Measurements from ENCODE around the gene PHF1.

PHF1 gene

DNA sequence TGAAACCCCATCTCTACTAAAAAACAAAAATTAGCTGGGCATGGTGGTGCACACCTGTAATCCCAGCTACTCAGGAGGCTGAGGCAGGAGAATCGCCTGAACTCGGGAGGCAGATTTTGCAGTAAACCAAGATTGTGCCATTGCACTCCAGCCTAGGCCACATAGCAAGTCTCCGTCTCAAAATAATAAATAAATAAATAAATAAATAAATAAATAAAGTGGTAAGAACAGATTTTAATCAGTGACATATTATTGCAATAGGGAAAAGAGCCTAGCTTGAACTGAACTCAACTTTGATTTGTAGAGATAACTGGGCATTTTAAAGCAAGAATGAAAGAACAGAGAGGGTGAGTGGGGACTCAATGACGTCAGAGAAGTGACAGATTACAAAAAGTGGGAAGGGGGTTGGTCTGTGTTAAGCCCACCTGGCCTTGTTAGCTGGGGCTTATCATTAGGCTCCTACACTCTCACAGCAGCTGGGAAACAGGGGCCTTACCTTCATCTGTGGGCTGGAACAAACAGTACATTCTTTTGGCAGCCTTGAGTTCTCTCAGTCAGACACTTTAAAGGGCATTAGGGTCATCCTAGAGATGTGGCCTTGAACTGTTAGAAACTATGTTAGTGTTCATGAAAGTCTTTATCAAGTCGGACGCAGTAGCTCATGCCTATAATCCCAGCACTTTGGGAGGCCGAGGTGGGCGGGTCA, 43.7 kb upstream of the PHF1 start (continued):
- TF ChIP-seq ZNF426 (tag by site-specific recombination; IDR thresholded peaks at IDR 0.05) = peak; percentile 71
- TF ChIP-seq ZBTB48 (tag by site-specific recombination; IDR thresholded peaks at IDR 0.05) = no peak
- TF ChIP-seq ZNF843 (tag by site-specific recombination; IDR thresholded peaks at IDR 0.05) = no peak
- no peak for TF ChIP-seq SP2 (tag by site-specific recombination; IDR thresholded peaks at IDR 0.05)
- no peak for TF ChIP-seq ZNF341 (tag by site-specific recombination; IDR thresholded peaks at IDR 0.05; ENCODE audit: low read depth)
- no peak for TF ChIP-seq BCL11B (tag by site-specific recombination; IDR thresholded peaks at IDR 0.05; ENCODE audit: low read depth)
- TF ChIP-seq, protein P1, sequence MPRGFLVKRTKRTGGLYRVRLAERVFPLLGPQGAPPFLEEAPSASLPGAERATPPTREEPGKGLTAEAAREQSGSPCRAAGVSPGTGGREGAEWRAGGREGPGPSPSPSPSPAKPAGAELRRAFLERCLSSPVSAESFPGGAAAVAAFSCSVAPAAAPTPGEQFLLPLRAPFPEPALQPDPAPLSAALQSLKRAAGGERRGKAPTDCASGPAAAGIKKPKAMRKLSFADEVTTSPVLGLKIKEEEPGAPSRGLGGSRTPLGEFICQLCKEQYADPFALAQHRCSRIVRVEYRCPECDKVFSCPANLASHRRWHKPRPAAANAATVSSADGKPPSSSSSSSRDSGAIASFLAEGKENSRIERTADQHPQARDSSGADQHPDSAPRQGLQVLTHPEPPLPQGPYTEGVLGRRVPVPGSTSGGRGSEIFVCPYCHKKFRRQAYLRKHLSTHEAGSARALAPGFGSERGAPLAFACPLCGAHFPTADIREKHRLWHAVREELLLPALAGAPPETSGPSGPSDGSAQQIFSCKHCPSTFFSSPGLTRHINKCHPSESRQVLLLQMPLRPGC (tag by site-specific recombination; IDR thresholded peaks at IDR 0.05) = no peak
- TF ChIP-seq ZNF16 (tag by site-specific recombination; IDR thresholded peaks at IDR 0.05; ENCODE audit: low read depth) = no peak
- no peak for TF ChIP-seq HOXD13 (CRISPR knock-in tag; IDR thresholded peaks at IDR 0.05; ENCODE audit: borderline replicate concordance)
- TF ChIP-seq WT1 (tag by site-specific recombination; IDR thresholded peaks at IDR 0.05) = no peak
- no peak for TF ChIP-seq ZNF585B (tag by site-specific recombination; IDR thresholded peaks at IDR 0.05)
- TF ChIP-seq, protein P2, sequence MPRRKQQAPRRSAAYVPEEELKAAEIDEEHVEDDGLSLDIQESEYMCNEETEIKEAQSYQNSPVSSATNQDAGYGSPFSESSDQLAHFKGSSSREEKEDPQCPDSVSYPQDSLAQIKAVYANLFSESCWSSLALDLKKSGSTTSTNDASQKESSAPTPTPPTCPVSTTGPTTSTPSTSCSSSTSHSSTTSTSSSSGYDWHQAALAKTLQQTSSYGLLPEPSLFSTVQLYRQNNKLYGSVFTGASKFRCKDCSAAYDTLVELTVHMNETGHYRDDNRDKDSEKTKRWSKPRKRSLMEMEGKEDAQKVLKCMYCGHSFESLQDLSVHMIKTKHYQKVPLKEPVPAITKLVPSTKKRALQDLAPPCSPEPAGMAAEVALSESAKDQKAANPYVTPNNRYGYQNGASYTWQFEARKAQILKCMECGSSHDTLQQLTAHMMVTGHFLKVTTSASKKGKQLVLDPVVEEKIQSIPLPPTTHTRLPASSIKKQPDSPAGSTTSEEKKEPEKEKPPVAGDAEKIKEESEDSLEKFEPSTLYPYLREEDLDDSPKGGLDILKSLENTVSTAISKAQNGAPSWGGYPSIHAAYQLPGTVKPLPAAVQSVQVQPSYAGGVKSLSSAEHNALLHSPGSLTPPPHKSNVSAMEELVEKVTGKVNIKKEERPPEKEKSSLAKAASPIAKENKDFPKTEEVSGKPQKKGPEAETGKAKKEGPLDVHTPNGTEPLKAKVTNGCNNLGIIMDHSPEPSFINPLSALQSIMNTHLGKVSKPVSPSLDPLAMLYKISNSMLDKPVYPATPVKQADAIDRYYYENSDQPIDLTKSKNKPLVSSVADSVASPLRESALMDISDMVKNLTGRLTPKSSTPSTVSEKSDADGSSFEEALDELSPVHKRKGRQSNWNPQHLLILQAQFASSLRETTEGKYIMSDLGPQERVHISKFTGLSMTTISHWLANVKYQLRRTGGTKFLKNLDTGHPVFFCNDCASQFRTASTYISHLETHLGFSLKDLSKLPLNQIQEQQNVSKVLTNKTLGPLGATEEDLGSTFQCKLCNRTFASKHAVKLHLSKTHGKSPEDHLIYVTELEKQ (tag by site-specific recombination; IDR thresholded peaks at IDR 0.05; ENCODE audit: borderline replicate concordance) = no peak
- TF ChIP-seq, protein P3, sequence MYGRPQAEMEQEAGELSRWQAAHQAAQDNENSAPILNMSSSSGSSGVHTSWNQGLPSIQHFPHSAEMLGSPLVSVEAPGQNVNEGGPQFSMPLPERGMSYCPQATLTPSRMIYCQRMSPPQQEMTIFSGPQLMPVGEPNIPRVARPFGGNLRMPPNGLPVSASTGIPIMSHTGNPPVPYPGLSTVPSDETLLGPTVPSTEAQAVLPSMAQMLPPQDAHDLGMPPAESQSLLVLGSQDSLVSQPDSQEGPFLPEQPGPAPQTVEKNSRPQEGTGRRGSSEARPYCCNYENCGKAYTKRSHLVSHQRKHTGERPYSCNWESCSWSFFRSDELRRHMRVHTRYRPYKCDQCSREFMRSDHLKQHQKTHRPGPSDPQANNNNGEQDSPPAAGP (tag by site-specific recombination; IDR thresholded peaks at IDR 0.05) = no peak
- TF ChIP-seq ZNF202 (tag by site-specific recombination; IDR thresholded peaks at IDR 0.05; ENCODE audit: borderline replicate concordance) = peak; percentile 49; the same call in 1 of the 2 replicates
- TF ChIP-seq ZNF248 (tag by site-specific recombination; IDR thresholded peaks at IDR 0.05) = no peak
- peak; percentile 60 for TF ChIP-seq ZBTB8A (tag by site-specific recombination; IDR thresholded peaks at IDR 0.05)
- 0 out of 2 replicates have a peak, but pooled peaks have one; percentile 28 for TF ChIP-seq ZNF768 (tag by site-specific recombination; IDR thresholded peaks at IDR 0.05)
- TF ChIP-seq, protein P4, sequence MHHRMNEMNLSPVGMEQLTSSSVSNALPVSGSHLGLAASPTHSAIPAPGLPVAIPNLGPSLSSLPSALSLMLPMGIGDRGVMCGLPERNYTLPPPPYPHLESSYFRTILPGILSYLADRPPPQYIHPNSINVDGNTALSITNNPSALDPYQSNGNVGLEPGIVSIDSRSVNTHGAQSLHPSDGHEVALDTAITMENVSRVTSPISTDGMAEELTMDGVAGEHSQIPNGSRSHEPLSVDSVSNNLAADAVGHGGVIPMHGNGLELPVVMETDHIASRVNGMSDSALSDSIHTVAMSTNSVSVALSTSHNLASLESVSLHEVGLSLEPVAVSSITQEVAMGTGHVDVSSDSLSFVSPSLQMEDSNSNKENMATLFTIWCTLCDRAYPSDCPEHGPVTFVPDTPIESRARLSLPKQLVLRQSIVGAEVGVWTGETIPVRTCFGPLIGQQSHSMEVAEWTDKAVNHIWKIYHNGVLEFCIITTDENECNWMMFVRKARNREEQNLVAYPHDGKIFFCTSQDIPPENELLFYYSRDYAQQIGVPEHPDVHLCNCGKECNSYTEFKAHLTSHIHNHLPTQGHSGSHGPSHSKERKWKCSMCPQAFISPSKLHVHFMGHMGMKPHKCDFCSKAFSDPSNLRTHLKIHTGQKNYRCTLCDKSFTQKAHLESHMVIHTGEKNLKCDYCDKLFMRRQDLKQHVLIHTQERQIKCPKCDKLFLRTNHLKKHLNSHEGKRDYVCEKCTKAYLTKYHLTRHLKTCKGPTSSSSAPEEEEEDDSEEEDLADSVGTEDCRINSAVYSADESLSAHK (tag by site-specific recombination; IDR thresholded peaks at IDR 0.05) = no peak
- TF ChIP-seq ZXDB (tag by site-specific recombination; IDR thresholded peaks at IDR 0.05) = 0 out of 2 replicates have a peak, but pooled peaks have one; percentile 42
- TF ChIP-seq ZBTB17 (tag by site-specific recombination; IDR thresholded peaks at IDR 0.05) = no peak
- TF ChIP-seq, protein P5, sequence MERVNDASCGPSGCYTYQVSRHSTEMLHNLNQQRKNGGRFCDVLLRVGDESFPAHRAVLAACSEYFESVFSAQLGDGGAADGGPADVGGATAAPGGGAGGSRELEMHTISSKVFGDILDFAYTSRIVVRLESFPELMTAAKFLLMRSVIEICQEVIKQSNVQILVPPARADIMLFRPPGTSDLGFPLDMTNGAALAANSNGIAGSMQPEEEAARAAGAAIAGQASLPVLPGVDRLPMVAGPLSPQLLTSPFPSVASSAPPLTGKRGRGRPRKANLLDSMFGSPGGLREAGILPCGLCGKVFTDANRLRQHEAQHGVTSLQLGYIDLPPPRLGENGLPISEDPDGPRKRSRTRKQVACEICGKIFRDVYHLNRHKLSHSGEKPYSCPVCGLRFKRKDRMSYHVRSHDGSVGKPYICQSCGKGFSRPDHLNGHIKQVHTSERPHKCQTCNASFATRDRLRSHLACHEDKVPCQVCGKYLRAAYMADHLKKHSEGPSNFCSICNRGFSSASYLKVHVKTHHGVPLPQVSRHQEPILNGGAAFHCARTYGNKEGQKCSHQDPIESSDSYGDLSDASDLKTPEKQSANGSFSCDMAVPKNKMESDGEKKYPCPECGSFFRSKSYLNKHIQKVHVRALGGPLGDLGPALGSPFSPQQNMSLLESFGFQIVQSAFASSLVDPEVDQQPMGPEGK (tag by site-specific recombination; IDR thresholded peaks at IDR 0.05) = no peak
- 0 out of 2 replicates have a peak, but pooled peaks have one; percentile 34 for TF ChIP-seq ZNF223 (tag by site-specific recombination; IDR thresholded peaks at IDR 0.05)
- peak; percentile 71 for TF ChIP-seq ZNF530 (tag by site-specific recombination; IDR thresholded peaks at IDR 0.05; ENCODE audit: low read depth)
- TF ChIP-seq ZNF174 (tag by site-specific recombination; IDR thresholded peaks at IDR 0.05) = no peak
- no peak for TF ChIP-seq ZNF292 (tag by site-specific recombination; IDR thresholded peaks at IDR 0.05; ENCODE audit: borderline replicate concordance, low read depth)
- 0 out of 2 replicates have a peak, but pooled peaks have one; percentile 47 for TF ChIP-seq ZNF664 (tag by site-specific recombination; IDR thresholded peaks at IDR 0.05)
- TF ChIP-seq OVOL3 (tag by site-specific recombination; IDR thresholded peaks at IDR 0.05) = no peak
